HEK293T (cell line): ENCODE measurements around the gene DDX56.

Source experiments
- FOXM1 ChIP-seq: fragments of 450-650 bp; IDR thresholded peaks from 2 replicates; pipeline ENCODE4 v1.6.1; 2017; ENCODE audit warnings: mild to moderate bottlenecking, borderline replicate concordance
- TARDBP ChIP-seq: fragments of 450-650 bp; IDR thresholded peaks from 2 replicates; pipeline ENCODE4 v1.6.1; 2016
- TF ChIP-seq, protein P1 (sequence below): fragments of 450-650 bp; IDR thresholded peaks from 2 replicates; pipeline ENCODE4 v1.6.1; 2016

DNA sequence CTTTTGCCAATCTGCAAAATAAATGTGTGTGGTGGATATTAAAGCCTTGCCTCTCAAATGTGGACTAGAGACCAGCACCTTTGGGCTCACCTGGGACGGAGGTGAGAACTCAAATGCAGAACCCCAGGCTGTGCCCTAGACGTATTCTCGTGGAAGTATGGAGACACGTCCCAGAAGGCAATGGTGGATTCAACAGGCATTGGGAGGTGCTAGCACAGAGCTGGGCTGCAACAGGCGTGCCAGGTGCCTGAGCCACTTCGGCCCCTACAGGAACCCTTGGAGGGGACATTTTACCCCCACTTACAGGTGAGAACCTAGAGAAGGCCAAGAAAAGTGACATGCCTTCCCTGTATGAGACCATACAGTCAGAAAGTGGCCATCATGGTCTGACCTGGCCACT, 12.2 kb downstream of the DDX56 start:
- TF ChIP-seq, protein P1, sequence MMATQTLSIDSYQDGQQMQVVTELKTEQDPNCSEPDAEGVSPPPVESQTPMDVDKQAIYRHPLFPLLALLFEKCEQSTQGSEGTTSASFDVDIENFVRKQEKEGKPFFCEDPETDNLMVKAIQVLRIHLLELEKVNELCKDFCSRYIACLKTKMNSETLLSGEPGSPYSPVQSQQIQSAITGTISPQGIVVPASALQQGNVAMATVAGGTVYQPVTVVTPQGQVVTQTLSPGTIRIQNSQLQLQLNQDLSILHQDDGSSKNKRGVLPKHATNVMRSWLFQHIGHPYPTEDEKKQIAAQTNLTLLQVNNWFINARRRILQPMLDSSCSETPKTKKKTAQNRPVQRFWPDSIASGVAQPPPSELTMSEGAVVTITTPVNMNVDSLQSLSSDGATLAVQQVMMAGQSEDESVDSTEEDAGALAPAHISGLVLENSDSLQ, result no peak
- TF ChIP-seq FOXM1 (no peak), TARDBP (no peak)
